ENCODE measurements around the gene DNER.
"Not testable (repeated sequence)": the region's sequence is repeated elsewhere in the genome, so short reads cannot be mapped to it uniquely, and the experiment has no call there.

Gene DNER

DNA sequence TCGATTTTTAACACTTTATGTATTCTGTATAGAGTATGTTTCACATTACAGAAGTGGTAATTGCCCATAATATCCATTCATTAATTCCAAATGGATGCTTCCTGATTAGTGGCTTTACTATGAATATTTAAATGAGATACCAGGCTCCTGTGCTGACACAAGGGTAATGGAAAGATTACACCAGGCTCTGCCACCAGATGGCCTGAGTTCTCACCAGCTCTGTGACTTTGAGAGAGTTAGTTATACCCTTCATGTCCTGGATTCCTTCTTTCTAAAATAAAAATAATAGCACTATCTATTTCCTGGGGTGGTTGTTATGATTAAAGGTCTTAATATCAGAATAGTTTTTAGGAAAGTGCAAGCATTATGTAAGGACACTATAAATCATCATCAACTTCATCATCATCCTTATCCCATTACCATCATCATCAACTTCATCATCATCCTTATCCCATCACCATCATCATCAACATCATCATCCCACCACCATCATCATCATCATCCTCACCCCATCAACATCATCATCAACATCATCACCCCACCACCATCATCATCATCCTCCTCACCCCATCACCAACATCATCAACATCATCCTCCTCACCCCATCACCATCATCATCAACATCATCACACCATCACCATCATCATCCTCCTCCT is 151.8 kb downstream of the DNER start:
- DNase-seq (ENCODE audit: low read depth) = no peak

DNA sequence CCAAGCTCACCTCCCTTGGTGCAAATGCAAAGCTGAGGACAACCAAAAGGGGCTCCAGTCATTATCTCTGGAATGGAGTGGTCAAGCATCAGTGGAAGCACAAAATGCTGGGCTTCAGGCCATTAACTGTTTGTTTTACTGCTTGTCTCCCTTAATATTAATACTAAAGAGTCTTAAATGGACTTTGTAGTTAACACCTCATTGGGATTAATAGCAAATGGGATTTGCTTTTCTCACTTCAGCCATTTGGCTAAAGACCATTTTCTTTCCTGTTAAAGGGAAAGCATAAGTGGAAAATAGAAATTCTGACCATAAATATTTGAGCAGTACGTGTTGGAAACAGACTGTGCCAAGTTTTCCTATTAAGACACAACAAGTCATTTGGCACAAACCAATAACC is 154.4 kb downstream of the DNER start:
- no peak for DNase-seq (ENCODE audit: low read depth)

DNA sequence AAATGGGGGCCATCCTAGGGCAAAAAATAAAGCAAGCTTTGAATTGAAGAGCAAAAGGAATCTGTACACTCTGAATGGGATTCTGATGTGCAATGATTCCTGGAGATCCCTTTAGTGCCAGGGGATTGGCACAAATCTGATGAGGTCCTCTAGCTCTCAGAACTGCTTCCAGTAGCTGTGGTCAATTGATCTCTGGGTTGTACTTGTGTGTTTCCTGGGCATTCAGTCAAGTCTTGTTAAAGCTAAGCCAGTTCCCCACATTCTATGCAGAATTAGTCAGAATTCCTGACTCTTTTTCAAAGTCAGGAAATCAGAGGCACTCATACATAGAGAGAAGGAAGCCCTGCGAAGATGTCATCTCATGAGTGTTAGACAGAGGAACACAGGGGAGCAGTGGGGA is 161.3 kb downstream of the DNER start:
- DNase-seq (ENCODE audit: low read depth) = peak; percentile 1

DNA sequence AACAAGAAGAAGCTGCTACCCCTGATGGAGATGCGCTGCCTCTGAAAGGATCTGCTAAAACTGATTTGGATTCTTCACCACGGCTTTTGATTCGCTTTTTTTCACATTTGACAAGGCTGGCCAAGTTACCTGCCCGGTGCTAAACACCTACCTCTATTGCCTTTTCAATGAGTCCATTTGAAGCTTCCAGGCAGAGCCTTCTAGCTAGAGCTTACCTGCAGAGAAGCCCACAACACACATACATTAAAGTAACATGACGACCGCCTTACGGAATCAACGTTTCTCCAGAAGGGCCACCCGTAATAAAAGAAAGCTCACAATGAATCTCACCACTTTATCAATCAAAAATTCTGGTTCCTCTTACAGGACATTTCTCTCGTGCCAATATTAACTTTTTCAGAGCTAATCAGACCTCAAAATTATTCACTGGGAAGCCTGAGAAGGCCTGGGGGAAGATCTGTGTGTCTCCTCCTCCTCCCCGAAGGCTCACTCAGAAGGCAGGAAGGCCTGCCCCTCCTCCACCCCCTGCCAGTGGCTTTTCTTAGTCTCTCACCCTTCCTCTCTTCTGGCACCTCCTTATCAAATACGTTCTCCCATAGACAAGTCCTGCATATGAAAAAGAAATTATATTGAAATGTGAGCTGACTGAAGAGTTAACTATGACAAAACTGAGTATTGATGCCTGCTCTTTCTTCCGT is 171.0 kb downstream of the DNER start:
- no peak for DNase-seq (ENCODE audit: low read depth)

DNA sequence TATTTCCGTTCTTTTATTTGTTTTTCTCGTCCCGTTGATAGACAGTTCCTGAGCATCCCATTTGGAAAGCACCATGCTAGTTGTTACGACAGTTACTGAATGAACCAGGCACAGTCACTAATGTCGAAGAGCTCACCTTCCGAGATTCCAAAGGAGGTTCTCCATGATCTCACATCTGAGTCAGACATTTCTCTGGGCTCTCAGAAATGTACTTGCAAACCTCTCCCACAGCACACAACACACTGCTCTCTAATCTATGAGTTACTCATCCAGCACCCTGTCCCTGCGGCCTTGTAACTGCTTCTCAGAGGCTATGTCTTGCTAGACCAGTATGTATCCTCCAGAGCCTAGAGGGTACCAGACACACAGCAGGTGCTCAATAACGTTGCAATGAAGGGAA is 174.7 kb downstream of the DNER start:
- DNase-seq (ENCODE audit: low read depth) = no peak

DNA sequence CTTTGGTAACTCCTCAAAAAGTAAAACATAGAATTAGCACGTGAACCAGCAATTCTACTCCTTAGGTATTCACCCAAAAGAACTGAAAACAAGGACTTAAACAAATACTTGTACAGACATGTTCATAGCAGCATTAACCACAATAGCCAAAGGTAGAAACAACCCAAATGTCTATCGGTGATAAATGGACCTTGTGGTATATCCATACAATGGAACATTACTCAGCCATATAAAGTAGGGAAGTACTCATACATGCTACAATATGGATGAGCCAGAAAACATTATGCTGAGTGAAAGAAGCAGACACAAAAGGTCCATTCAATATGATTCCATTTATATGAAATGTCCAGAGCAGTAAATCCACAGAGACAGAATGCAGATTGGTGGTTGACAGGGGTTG is 182.8 kb downstream of the DNER start:
- DNase-seq (ENCODE audit: low read depth) = no peak

DNA sequence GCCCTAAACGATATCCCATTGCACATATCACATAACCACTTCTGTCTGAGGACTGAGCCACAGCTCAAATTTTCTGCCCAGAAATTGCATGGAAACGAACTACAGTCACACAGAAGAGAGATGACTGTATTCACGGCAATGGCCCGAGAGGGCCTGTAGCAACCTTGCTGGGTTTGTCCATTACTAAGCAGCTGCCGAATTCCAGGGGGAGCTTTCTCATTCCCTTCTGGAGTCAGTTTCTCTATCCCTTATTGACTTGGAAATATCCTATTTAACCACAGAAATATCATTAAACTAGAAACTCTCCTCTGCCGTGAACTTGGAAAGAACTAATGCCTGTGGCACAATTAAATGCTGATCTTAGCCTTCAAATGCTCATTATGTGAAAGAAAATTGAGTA is 183.9 kb downstream of the DNER start:
- no peak for DNase-seq (ENCODE audit: low read depth)

DNA sequence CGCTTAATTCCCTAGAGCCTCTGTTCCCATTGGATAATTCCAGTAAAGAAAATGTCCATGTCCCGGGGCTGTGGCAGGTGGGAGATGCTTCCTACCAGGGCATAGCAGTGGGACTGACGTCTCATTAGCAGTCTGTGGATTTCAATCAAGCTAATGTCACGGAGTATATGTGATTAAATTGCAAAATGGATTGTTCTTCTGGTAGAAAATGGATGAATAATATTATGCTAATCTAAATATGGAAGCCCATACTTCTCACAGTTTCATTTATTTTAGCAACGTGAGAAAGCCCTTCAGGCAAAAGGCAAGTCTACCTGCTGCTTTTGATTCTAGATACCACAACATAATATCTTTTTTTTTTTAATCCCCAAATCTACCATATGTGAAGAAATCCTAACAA is 185.5 kb downstream of the DNER start:
- DNase-seq (ENCODE audit: low read depth) = no peak

DNA sequence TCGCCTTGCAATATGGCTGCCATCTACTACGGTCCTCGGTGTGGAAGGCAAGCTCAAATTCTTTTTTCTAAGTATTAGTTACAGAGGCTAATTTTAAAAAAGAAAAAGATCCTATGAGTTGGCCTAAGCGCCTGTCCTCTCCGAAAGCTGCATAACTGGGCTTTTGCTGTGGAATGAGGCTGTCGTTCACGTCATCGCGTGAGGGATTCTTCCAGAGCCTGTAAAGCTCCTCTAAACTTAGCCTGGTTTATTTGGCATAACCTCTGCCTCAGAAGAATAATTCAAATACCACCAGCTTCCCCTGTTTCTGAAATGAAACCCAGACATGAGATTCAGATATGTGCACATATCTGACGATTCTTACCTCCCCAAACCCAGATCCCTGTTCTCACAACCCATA is 187.4 kb downstream of the DNER start:
- DNase-seq (ENCODE audit: low read depth) = no peak

DNA sequence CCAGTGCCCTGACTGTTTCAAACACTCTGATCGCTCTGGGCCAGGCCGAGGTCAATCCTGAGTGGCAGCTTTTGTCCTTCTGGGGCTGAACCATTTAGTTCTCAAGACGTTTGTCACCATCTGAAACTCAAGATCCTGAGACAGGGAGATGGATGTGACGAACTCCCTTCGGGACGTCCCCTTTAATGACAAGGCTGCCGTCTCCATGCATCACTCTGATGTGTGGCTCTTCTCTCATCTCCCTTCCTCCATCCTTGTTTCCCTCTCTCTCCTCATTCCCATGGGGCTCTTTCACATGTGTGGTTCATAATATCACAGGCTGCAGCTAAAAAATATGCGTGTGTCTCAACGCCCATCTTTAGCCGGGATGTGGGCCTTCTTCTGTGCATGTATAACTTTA is 189.6 kb downstream of the DNER start:
- DNase-seq (ENCODE audit: low read depth) = no peak

DNA sequence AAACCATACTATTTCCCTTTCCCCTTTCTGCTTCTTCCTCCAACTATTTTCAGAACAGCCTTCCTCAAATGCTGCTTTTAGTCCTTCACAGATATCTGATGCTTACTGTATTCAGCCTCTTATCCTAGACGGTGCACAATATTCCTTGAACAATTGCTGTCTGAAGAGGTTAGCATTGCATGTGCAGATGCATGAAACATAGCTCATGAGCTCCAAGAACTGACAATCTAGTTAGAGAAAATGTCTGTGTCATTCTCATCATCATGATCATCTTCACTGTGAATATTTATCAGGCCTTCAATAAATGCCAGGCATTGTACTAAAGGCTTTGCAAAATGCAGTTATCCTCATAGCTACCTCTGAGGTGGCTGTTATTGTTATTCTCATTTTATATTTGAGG is 190.7 kb downstream of the DNER start:
- no peak for DNase-seq (ENCODE audit: low read depth)

DNA sequence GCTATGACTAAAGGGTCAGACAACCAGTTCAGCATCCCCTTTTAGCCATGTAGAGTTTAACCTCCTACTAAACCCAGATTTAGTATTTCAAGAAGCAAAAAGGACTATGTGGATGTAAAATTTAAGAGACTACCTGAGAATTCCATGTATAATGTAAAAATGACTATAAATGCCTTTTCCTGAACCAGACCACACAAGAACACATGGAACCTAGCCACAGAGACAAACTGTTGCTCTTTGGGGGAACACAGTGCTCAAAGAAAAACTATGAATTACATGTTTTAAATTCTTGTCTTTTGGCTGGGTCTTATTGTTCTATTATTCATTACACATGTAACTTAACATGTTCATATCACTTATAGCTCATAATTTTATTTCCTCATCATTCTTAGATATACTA is 192.8 kb downstream of the DNER start:
- no peak for DNase-seq (ENCODE audit: low read depth)

DNA sequence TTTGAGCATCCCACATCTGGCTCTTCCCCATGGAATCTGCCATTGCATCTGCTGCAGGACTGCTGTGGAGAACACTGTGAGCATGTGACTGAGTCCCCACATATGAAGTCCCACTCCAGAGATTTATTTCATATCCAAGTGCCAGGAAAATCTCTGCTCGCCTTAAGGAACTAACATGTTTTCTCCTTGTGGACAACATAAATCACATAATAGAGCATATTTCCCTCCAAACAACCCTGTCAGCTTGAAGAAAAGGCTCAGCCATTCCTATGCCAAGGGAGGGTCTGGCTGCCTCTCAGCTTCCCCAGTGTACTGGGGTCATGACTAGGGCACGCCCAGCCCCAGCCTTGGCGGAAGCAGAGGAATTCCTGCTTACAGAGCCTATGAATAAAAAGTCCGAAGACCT is 193.7 kb downstream of the DNER start:
- DNase-seq (ENCODE audit: low read depth) = no peak

DNA sequence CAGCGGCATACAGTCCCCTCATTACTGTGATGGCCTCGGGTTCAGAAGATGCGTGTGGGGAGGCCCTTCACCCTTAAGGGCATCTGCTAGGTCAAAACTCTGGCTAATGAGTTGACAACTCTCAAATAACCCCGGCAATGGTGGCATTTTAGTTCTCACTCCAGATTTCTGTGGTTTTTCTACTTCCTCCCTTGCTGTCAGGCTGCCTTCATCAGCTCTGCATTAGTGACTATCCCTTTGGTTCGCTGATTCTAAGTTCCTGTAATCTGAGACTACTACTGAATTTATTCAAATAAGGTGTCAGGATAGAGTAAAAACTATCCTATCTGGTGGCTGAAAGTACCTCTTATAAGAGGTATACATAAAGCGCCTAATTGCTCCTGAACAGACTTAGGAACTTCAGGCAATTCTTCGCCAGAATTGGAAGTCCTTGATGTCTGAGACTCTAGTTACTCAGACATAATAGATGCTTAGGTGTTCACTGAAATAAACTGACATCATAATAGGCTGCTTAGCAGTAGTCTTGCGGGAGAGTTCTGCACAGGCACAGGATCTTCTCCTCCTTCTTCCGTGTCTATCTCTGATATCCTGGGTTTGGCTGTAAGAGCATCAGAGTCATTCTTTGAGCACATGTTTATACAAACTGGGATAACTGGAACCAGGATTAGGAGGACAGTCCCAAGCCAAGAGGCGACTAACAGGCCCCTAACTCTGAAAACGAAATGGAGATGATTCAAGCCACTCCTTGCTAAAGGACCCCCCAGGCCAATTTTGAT is 194.5 kb downstream of the DNER start:
- DNase-seq (ENCODE audit: low read depth) = no peak

DNA sequence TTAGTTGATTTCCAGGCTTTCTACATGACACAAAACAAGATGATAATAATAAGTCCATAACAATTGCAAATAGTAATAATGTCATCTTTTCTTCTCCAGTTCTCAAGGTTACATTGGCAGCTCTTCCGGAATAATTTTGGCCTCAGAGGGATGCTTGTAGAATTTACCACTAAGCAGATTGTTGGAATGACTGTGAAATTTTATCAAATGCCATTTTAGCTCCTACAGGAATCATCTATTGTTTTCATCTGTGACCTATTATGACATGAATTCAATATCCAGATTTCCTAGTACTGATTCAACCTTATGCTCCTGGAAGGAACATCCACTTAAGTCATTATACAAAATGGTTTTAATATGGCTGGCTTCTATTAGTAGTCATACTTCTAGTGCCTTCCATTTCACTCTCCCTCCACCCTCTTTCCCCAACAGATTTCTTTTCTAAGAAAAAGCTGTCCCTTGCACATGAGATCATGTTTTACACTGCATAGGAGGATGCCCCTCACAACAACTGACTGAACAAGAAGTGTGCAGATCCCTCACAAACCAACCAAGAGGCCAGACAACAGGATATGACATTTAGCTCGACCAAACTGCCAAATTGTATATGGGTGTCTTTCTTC is 200.0 kb downstream of the DNER start:
- DNase-seq (ENCODE audit: low read depth) = no peak

DNA sequence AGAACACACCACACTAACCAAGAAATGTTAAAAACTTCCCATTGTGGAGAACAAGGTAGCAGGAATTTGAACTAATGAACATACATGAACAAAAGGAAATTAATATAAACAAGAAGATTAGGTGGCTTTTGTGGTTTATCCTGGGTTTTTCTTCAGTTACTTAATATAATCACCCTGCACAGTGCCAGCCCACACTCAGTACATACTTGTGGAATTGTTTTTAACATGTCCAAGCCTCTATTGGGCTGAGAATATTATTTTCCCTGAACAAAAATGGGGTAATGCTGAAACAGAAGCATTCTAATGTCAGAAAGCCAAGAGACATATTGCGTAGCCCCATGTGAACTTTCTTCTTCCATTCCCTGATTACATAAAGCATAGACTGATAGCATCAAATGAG is 202.8 kb downstream of the DNER start:
- DNase-seq (ENCODE audit: low read depth) = no peak

DNA sequence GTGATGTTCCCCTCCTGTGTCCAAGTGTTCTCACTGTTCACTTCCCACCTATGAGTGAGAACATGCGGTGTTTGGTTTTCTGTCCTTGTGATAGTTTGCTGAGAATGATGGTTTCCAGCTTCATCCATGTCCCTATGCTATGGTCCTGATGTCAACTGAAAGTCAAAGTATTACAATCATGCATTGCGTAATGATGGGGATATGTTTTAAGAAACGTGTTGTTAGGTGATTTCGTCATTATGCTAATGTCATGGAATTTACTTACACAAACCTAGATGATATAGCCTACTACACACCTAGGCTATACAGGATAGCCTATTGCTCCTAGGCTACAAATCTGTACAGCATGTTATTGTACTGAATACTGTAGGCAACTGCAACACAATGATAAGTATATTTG is 207.7 kb downstream of the DNER start:
- not testable (repeated sequence) for DNase-seq (ENCODE audit: low read depth)

DNA sequence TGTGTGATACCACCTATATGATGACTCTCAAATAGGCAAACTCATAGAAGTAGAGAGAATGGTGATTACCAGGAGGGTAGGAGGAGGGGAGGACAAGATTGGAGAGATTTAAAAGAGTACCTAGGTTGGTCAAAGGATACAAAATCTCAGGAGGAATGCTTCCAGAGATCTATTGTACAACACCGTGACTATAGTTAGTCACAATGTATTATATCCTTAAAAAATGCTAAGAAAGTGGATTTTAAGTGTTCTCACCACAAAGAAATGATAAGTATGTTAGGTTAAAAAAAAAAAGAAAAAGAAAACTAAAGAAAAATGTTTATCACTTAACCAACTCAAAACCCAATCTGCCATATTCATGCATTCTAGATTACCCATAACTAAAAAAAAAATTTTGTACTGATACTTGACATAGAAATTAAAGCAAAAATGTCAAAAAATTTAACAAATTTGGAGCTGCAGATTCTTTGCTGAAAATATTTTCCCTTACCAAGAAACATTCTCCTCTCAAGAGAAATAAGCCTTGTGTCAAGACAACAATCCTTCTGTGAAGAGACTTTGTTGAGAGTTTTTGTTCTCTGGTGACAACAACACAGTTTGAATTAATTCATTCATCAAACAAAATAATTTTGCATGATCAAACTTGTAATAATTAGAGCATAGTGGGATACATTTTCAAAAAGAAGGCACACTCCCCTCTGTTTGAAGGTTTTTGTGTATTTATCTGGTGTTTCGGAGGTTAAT is 213.1 kb downstream of the DNER start:
- DNase-seq (ENCODE audit: low read depth) = no peak

DNA sequence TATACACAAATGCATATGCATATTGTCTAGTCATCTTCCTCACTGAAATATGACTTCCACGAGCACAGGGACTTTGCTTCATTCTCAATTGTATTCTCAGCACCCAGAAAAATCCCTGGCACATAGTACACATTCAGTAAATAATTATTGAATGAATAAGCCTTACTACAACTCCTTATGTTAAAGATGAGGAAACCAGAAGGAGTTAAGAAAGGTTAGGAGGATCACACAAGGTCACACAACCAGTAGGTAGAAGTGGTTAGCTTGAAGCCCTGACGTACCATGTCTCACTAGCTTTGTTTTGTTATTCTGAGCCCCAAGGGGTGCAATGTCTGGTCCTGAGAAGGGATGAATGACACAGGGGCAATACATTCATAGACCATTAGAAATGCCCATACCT is 222.3 kb downstream of the DNER start:
- no peak for DNase-seq (ENCODE audit: low read depth)

DNA sequence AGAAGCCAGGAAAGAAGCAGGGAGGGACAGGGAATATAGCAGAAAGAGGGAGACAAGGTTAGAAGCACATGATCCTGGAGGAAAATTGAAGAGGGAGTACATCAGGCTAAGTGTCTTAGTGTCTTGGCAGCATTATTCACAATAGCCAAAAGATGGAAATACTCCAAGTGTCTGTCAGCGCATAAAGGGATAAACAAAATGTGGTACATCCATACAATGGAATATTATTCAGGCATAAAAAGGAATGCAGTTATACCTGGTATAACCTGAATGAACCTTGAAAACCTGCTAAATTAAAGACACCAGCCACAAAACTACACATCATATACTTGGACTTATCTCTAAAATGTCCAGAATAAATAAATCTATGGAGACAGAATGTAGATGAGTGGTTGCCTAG is 224.2 kb downstream of the DNER start:
- DNase-seq (ENCODE audit: low read depth) = no peak

DNA sequence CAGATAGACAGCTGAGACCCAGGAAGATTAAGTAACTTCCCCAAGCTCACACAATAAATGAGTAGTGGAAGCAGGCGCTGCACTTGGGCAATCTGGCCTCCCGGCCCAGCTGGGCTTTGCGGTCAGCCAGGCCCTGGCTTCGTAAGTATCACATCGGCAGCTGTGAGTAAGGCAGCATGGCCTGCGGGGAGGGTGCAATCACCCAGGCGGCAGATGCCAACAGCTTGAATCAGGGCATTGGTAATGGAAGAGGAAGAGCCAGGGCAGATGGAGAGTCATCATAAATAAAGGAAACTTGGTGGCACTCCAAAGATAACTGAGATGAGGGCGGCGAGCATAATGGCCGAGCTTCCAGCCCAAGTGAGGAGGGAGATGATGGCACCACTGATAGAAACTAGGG is 225.3 kb downstream of the DNER start:
- DNase-seq (ENCODE audit: low read depth) = no peak

DNA sequence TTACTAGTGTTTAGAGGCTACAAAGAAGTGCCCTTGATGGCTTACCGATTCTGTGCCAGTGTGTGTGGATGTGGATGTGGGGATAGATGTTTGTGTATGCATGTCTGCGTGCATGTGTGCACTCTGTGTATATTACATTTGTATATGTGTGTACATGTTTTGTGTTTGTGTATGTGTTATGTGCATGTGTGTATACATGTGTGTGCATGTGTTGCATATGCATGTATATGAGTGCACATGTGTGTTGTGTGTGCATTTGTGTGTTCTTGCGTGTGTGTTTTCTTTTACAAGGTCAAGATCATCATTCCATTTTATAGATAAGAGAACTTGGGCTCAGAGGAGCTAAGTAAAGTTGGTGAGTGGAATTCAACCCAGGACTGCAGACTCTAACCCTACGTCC is 226.1 kb downstream of the DNER start:
- no peak for DNase-seq (ENCODE audit: low read depth)
